Panc1 (cell line): Measurements from ENCODE around the gene TRIM62.

Experiments used
- CTCF ChIP-seq: fragments of 450-650 bp; IDR thresholded peaks from 2 replicates; pipeline ENCODE4 v1.5.1; 2017; ENCODE audit warnings: mild to moderate bottlenecking
- POLR2AphosphoS5 ChIP-seq: IDR thresholded peaks from 2 replicates; pipeline ENCODE4 v1.6.1; 2012; ENCODE audit warnings: mild to moderate bottlenecking, low read depth, low read length, moderate library complexity

- TF ChIP-seq CTCF, result no peak
- no peak for TF ChIP-seq POLR2AphosphoS5
Observed at GRCh38 chr1:33177996-33178540, 3.8 kb downstream of the TRIM62 start.
